ENCODE measurements around the gene ANKS1B.
"Not testable (repeated sequence)": the region's sequence is repeated elsewhere in the genome, so short reads cannot be mapped to it uniquely, and the experiment has no call there.

The ANKS1B gene

GRCh38 chr12:99372257-99372920 lies 612.3 kb downstream of the ANKS1B start:
- peak; percentile 44 for DNase-seq (ENCODE audit: low read depth)
- H3K9me3 ChIP-seq (ENCODE audit: control insufficient read depth, low read length) = no peaks in the 10 kb centered on the region
- no peaks in the 10 kb centered on the region for H3K27me3 ChIP-seq (replicated peaks; ENCODE audit: control insufficient read depth, insufficient read depth, low read length)
- H3K4me1 ChIP-seq (ENCODE audit: control insufficient read depth, insufficient read depth, low read length) = no peaks in the 10 kb centered on the region
- no peak overlapping the region for H3K9ac ChIP-seq (ENCODE audit: low read length)
- H3K4me3 ChIP-seq (ENCODE audit: low read length) = no peak overlapping the region
- no peaks in the 10 kb centered on the region for H3K36me3 ChIP-seq (ENCODE audit: control insufficient read depth, insufficient read depth, low read length, severe bottlenecking)

GRCh38 chr12:99370421-99371138 lies 614.2 kb downstream of the ANKS1B start:
- Histone ChIP-seq H3K36me3 (ENCODE audit: control insufficient read depth, insufficient read depth, low read length, severe bottlenecking) (no peaks in the 10 kb centered on the region), H3K9me3 (ENCODE audit: control insufficient read depth, low read length) (no peaks in the 10 kb centered on the region), H3K27me3 (replicated peaks; ENCODE audit: control insufficient read depth, insufficient read depth, low read length) (no peaks in the 10 kb centered on the region), H3K4me3 (ENCODE audit: low read length) (no peak overlapping the region), H3K4me1 (ENCODE audit: control insufficient read depth, insufficient read depth, low read length) (no peaks in the 10 kb centered on the region), H3K9ac (ENCODE audit: low read length) (no peak overlapping the region)
- DNase-seq (ENCODE audit: low read depth) = no peak

- DNase-seq (ENCODE audit: low read depth) = no peak
- no peaks in the 10 kb centered on the region for H3K9me3 ChIP-seq (ENCODE audit: control insufficient read depth, low read length)
- H3K4me1 ChIP-seq (ENCODE audit: control insufficient read depth, insufficient read depth, low read length) = no peaks in the 10 kb centered on the region
- H3K4me3 ChIP-seq (ENCODE audit: low read length) = no peak overlapping the region
- H3K36me3 ChIP-seq (ENCODE audit: control insufficient read depth, insufficient read depth, low read length, severe bottlenecking) = no peaks in the 10 kb centered on the region
- H3K9ac ChIP-seq (ENCODE audit: low read length) = no peak overlapping the region
- no peaks in the 10 kb centered on the region for H3K27me3 ChIP-seq (replicated peaks; ENCODE audit: control insufficient read depth, insufficient read depth, low read length)
These were observed 617.6 kb downstream of the ANKS1B start for GRCh38 chr12:99367181-99367580.

GRCh38 chr12:99352269-99352668 lies 632.5 kb downstream of the ANKS1B start:
- Histone ChIP-seq H3K4me1 (ENCODE audit: control insufficient read depth, insufficient read depth, low read length) (no peaks in the 10 kb centered on the region), H3K27me3 (replicated peaks; ENCODE audit: control insufficient read depth, insufficient read depth, low read length) (no peaks in the 10 kb centered on the region), H3K9me3 (ENCODE audit: control insufficient read depth, low read length) (peaks cover 11% of the 10 kb centered on the region), H3K4me3 (ENCODE audit: low read length) (no peak overlapping the region), H3K9ac (ENCODE audit: low read length) (no peak overlapping the region), H3K36me3 (ENCODE audit: control insufficient read depth, insufficient read depth, low read length, severe bottlenecking) (no peaks in the 10 kb centered on the region)
- no peak for DNase-seq (ENCODE audit: low read depth)

- DNase-seq (ENCODE audit: low read depth) = no peak
- H3K4me1 ChIP-seq (ENCODE audit: control insufficient read depth, insufficient read depth, low read length) = peaks cover 2% of the 10 kb centered on the region
- H3K36me3 ChIP-seq (ENCODE audit: control insufficient read depth, insufficient read depth, low read length, severe bottlenecking) = no peaks in the 10 kb centered on the region
- no peak overlapping the region for H3K9ac ChIP-seq (ENCODE audit: low read length)
- H3K9me3 ChIP-seq (ENCODE audit: control insufficient read depth, low read length) = no peaks in the 10 kb centered on the region
- H3K27me3 ChIP-seq (replicated peaks; ENCODE audit: control insufficient read depth, insufficient read depth, low read length) = no peaks in the 10 kb centered on the region
- no peak overlapping the region for H3K4me3 ChIP-seq (ENCODE audit: low read length)
These were observed 640.8 kb downstream of the ANKS1B start for GRCh38 chr12:99343960-99344359.

GRCh38 chr12:99339663-99340062 lies 645.1 kb downstream of the ANKS1B start:
- H3K9me3 ChIP-seq (ENCODE audit: control insufficient read depth, low read length) = no peaks in the 10 kb centered on the region
- no peak overlapping the region for H3K9ac ChIP-seq (ENCODE audit: low read length)
- H3K4me3 ChIP-seq (ENCODE audit: low read length) = no peak overlapping the region
- H3K36me3 ChIP-seq (ENCODE audit: control insufficient read depth, insufficient read depth, low read length, severe bottlenecking) = no peaks in the 10 kb centered on the region
- H3K27me3 ChIP-seq (replicated peaks; ENCODE audit: control insufficient read depth, insufficient read depth, low read length) = no peaks in the 10 kb centered on the region
- DNase-seq (ENCODE audit: low read depth) = no peak
- H3K4me1 ChIP-seq (ENCODE audit: control insufficient read depth, insufficient read depth, low read length) = peaks cover 4% of the 10 kb centered on the region

GRCh38 chr12:99334285-99335056 lies 650.3 kb downstream of the ANKS1B start:
- H3K4me3 ChIP-seq (ENCODE audit: low read length) = no peak overlapping the region
- H3K36me3 ChIP-seq (ENCODE audit: control insufficient read depth, insufficient read depth, low read length, severe bottlenecking) = no peaks in the 10 kb centered on the region
- no peak overlapping the region for H3K9ac ChIP-seq (ENCODE audit: low read length)
- peaks cover 4% of the 10 kb centered on the region for H3K4me1 ChIP-seq (ENCODE audit: control insufficient read depth, insufficient read depth, low read length)
- peak; percentile 7 for DNase-seq (ENCODE audit: low read depth)
- no peaks in the 10 kb centered on the region for H3K9me3 ChIP-seq (ENCODE audit: control insufficient read depth, low read length)
- H3K27me3 ChIP-seq (replicated peaks; ENCODE audit: control insufficient read depth, insufficient read depth, low read length) = no peaks in the 10 kb centered on the region

GRCh38 chr12:99332936-99333591 lies 651.7 kb downstream of the ANKS1B start:
- Histone ChIP-seq H3K9me3 (ENCODE audit: control insufficient read depth, low read length) (no peaks in the 10 kb centered on the region), H3K4me3 (ENCODE audit: low read length) (no peak overlapping the region), H3K36me3 (ENCODE audit: control insufficient read depth, insufficient read depth, low read length, severe bottlenecking) (no peaks in the 10 kb centered on the region), H3K9ac (ENCODE audit: low read length) (no peak overlapping the region), H3K4me1 (ENCODE audit: control insufficient read depth, insufficient read depth, low read length) (no peaks in the 10 kb centered on the region), H3K27me3 (replicated peaks; ENCODE audit: control insufficient read depth, insufficient read depth, low read length) (no peaks in the 10 kb centered on the region)
- no peak for DNase-seq (ENCODE audit: low read depth)

GRCh38 chr12:99330216-99330615 lies 654.5 kb downstream of the ANKS1B start:
- H3K4me3 ChIP-seq (ENCODE audit: low read length) = no peak overlapping the region
- DNase-seq (ENCODE audit: low read depth) = no peak
- no peaks in the 10 kb centered on the region for H3K9me3 ChIP-seq (ENCODE audit: control insufficient read depth, low read length)
- H3K4me1 ChIP-seq (ENCODE audit: control insufficient read depth, insufficient read depth, low read length) = no peaks in the 10 kb centered on the region
- no peaks in the 10 kb centered on the region for H3K27me3 ChIP-seq (replicated peaks; ENCODE audit: control insufficient read depth, insufficient read depth, low read length)
- H3K36me3 ChIP-seq (ENCODE audit: control insufficient read depth, insufficient read depth, low read length, severe bottlenecking) = no peaks in the 10 kb centered on the region
- no peak overlapping the region for H3K9ac ChIP-seq (ENCODE audit: low read length)

GRCh38 chr12:99321210-99321609 lies 663.5 kb downstream of the ANKS1B start:
- not testable (repeated sequence) for H3K27me3 ChIP-seq (replicated peaks; ENCODE audit: control insufficient read depth, insufficient read depth, low read length); H3K4me1 ChIP-seq (ENCODE audit: control insufficient read depth, insufficient read depth, low read length); H3K9me3 ChIP-seq (ENCODE audit: control insufficient read depth, low read length); H3K9ac ChIP-seq (ENCODE audit: low read length); DNase-seq (ENCODE audit: low read depth); H3K4me3 ChIP-seq (ENCODE audit: low read length); H3K36me3 ChIP-seq (ENCODE audit: control insufficient read depth, insufficient read depth, low read length, severe bottlenecking)

- Histone ChIP-seq H3K4me3 (ENCODE audit: low read length) (no peak overlapping the region), H3K36me3 (ENCODE audit: control insufficient read depth, insufficient read depth, low read length, severe bottlenecking) (no peaks in the 10 kb centered on the region), H3K9ac (ENCODE audit: low read length) (no peak overlapping the region), H3K9me3 (ENCODE audit: control insufficient read depth, low read length) (no peaks in the 10 kb centered on the region), H3K4me1 (ENCODE audit: control insufficient read depth, insufficient read depth, low read length) (no peaks in the 10 kb centered on the region), H3K27me3 (replicated peaks; ENCODE audit: control insufficient read depth, insufficient read depth, low read length) (no peaks in the 10 kb centered on the region)
- DNase-seq (ENCODE audit: low read depth) = peak; percentile 3
These were observed 673.4 kb downstream of the ANKS1B start for GRCh38 chr12:99311373-99311772.
